Parathyroid adenoma (tissue), 2 donors: Measurements from ENCODE around the gene GKN1.

Source experiments
- H2AFZ ChIP-seq: fragments of 300-600 bp; sonication (generic); one replicate; pipeline ENCODE4 v1.7.0; 2017; ENCODE audit warnings: antibody characterized with exemption, mild to moderate bottlenecking
- H3K27ac ChIP-seq: fragments of 300-600 bp; sonication (generic); one replicate; pipeline ENCODE4 v1.7.0; 2017
- H3K27me3 ChIP-seq: fragments of 300-600 bp; sonication (generic); one replicate; pipeline ENCODE4 v1.7.0; 2017; ENCODE audit warnings: low read length; ENCODE audit not compliant: control insufficient read depth, insufficient read depth
- H3K36me3 ChIP-seq: fragments of 300-600 bp; sonication (generic); one replicate; pipeline ENCODE4 v1.7.0; 2017; ENCODE audit warnings: low read length; ENCODE audit not compliant: control insufficient read depth, insufficient read depth
- H3K4me1 ChIP-seq: fragments of 300-600 bp; sonication (generic); one replicate; pipeline ENCODE4 v1.7.0; 2017; ENCODE audit warnings: control low read depth
- H3K4me2 ChIP-seq: fragments of 300-600 bp; sonication (generic); one replicate; pipeline ENCODE4 v1.7.0; 2017; ENCODE audit warnings: low read length
- H3K4me3 ChIP-seq: fragments of 300-600 bp; sonication (generic); one replicate; pipeline ENCODE4 v1.7.0; 2017; ENCODE audit warnings: low read depth, low read length
- H3K79me2 ChIP-seq: fragments of 300-600 bp; sonication (generic); one replicate; pipeline ENCODE4 v1.7.0; 2017; ENCODE audit warnings: control low read depth
- H3K9ac ChIP-seq: fragments of 300-600 bp; sonication (generic); one replicate; pipeline ENCODE4 v1.7.0; 2017; ENCODE audit warnings: mild to moderate bottlenecking
- H3K9me3 ChIP-seq: fragments of 300-600 bp; sonication (generic); one replicate; pipeline ENCODE4 v1.7.0; 2017; ENCODE audit warnings: low read length; ENCODE audit not compliant: control insufficient read depth
- CTCF ChIP-seq: fragments of 300-600 bp; sonication (generic); IDR thresholded peaks from one replicate; pipeline ENCODE4 v1.7.0; 2017; ENCODE audit warnings: antibody characterized with exemption, mild to moderate bottlenecking
- donor health status: primary hyperparathyroidism.

Gene GKN1

GRCh38 chr2:69012310-69013141, 38.1 kb downstream of the GKN1 start:
- Histone ChIP-seq H3K36me3 (no peaks in the 10 kb centered on the region), H3K9ac (no peak overlapping the region), H3K4me2 (peak overlapping the region; percentile 98), H3K27ac (peak overlapping the region; percentile 52), H3K4me3 (peak overlapping the region; percentile 75), H3K27me3 (no peaks in the 10 kb centered on the region), H3K79me2 (peaks cover 8% of the 10 kb centered on the region), H2AFZ (peak overlapping the region; percentile 93), H3K4me1 (no peaks in the 10 kb centered on the region), H3K9me3 (no peaks in the 10 kb centered on the region)
- TF ChIP-seq CTCF: peak; percentile 79

- Histone ChIP-seq H3K4me2 (peak within 1 kb of the TSS; percentile 98), H3K36me3 (no peaks in the 10 kb centered on the region), H3K27me3 (no peaks in the 10 kb centered on the region), H3K79me2 (peaks cover 16% of the 10 kb centered on the region), H3K9me3 (no peaks in the 10 kb centered on the region), H3K4me3 (peak within 1 kb of the TSS; percentile 75), H3K4me1 (no peaks in the 10 kb centered on the region), H2AFZ (peak within 1 kb of the TSS; percentile 93), H3K27ac (peak within 1 kb of the TSS; percentile 52), H3K9ac (peak within 1 kb of the TSS; percentile 39)
- no peak for TF ChIP-seq CTCF
Observed at GRCh38 chr2:69013142-69013839, 38.9 kb downstream of the GKN1 start, which contains the start of gene ANTXR1. Gene ANTXR1 (plus strand): TSS chr2:69013179. CDS start chr2:69013500, 321 bp downstream.

- Histone ChIP-seq H3K36me3 (no peaks in the 10 kb centered on the region), H2AFZ (peak overlapping the region; percentile 93), H3K9ac (no peak overlapping the region), H3K9me3 (no peaks in the 10 kb centered on the region), H3K4me2 (peak overlapping the region; percentile 98), H3K27ac (peak overlapping the region; percentile 52), H3K79me2 (peaks cover 24% of the 10 kb centered on the region), H3K4me1 (no peaks in the 10 kb centered on the region), H3K27me3 (no peaks in the 10 kb centered on the region), H3K4me3 (peak overlapping the region; percentile 75)
- TF ChIP-seq CTCF: no peak
Observed at GRCh38 chr2:69013840-69014821, 39.7 kb downstream of the GKN1 start.

GRCh38 chr2:69017080-69017479, 42.6 kb downstream of the GKN1 start:
- Histone ChIP-seq H3K4me1 (peaks cover 6% of the 10 kb centered on the region), H3K4me3 (no peak overlapping the region), H3K27me3 (no peaks in the 10 kb centered on the region), H3K9me3 (no peaks in the 10 kb centered on the region), H3K36me3 (no peaks in the 10 kb centered on the region), H3K9ac (no peak overlapping the region), H3K4me2 (no peak overlapping the region), H3K27ac (no peak overlapping the region), H3K79me2 (peaks cover 40% of the 10 kb centered on the region), H2AFZ (no peak overlapping the region)
- no peak for TF ChIP-seq CTCF
